Caki2 (cell line): ENCODE measurements around the gene SLC6A18. TPM values are rescaled to one million over a fixed set of nuclear protein-coding genes. Genes with fewer than 3 reads are reported as not detected.
"Not testable (repeated sequence)": the region's sequence is repeated elsewhere in the genome, so short reads cannot be mapped to it uniquely, and the experiment has no call there.

Source experiments
- DNase-seq: peaks from one replicate; pipeline ENCODE4 v3.0.0-alpha.2; 2015; ENCODE audit warnings: low read depth
- in situ Hi-C: cut with HindIII; loops from 2 replicates; pipeline ENCODE4 v1.10.0; 2016; ENCODE audit warnings: low sequenced_read_pairs, low pct_unique_long_range_greater_than_20kb, mixed read lengths
- total RNA-seq: library from RNA; depleted of rRNA; stranded (reverse); fragments of >200 nt; shearing (Covaris generic); gene quantifications from 2 replicates; pipeline ENCODE4 v1.2.3, GENCODE V29; 2014; ENCODE audit warnings: low replicate concordance; rRNA removed

Gene SLC6A18
- total RNA-seq, 1 experiment from 2014 or later: not detected

GRCh38 chr5:1290956-1291355 lies 65.8 kb downstream of the SLC6A18 start:
- DNase-seq, in situ Hi-C loops: not testable (repeated sequence)

GRCh38 chr5:1291611-1292080 lies 66.5 kb downstream of the SLC6A18 start:
- in situ Hi-C loops: no loop called here
- no peak for DNase-seq

GRCh38 chr5:1292139-1292538 lies 67.0 kb downstream of the SLC6A18 start:
- in situ Hi-C loops: no loop called here
- no peak for DNase-seq

- in situ Hi-C loops: no loop called here
- DNase-seq: no peak
Observed at GRCh38 chr5:1292846-1293415, 67.8 kb downstream of the SLC6A18 start.

GRCh38 chr5:1293416-1294205 lies 68.4 kb downstream of the SLC6A18 start:
- DNase-seq: no peak
- in situ Hi-C loops: no loop called here

- in situ Hi-C loops: no loop called here
- no peak for DNase-seq
Observed at GRCh38 chr5:1294206-1294834, 69.1 kb downstream of the SLC6A18 start.

- DNase-seq: no peak
- in situ Hi-C loops: no loop called here
Observed at GRCh38 chr5:1294835-1295649, 69.9 kb downstream of the SLC6A18 start, which contains the start of gene TERT. TERT (minus strand) TSS chr5:1295068; CDS start chr5:1294989, 79 bp downstream.

- in situ Hi-C loops: no loop called here
- no peak for DNase-seq
Observed at GRCh38 chr5:1295650-1296037, 70.5 kb downstream of the SLC6A18 start.

Other genes with a start within 250 kb of the SLC6A18 start
- 0.27 TPM in 1 of 2 replicates, not detected in the other for gene NKD2, start 216.6 kb upstream of the SLC6A18 start, total RNA-seq
- 34.2 and 45.8 TPM in 2 replicates for gene SLC12A7, start 113.3 kb upstream of the SLC6A18 start, total RNA-seq
- not detected in 2 replicates for gene SLC6A19, start 23.8 kb upstream of the SLC6A18 start, total RNA-seq
- gene TERT, start 69.7 kb downstream of the SLC6A18 start, total RNA-seq: 0.03 and 3.9 TPM in 2 replicates
- gene CLPTM1L, start 119.7 kb downstream of the SLC6A18 start, total RNA-seq: 286 and 320 TPM in 2 replicates
- not detected in 2 replicates for gene SLC6A3, start 220.1 kb downstream of the SLC6A18 start, total RNA-seq